A673 (cell line): ENCODE results near the gene SAMD14.

ENCODE experiments used
- EZH2 ChIP-seq: fragments of 200-600 bp; sonication (generic); IDR thresholded peaks from 2 replicates; pipeline ENCODE4 v1.6.1; 2017; ENCODE audit warnings: borderline replicate concordance, low read depth, mild to moderate bottlenecking, mixed read lengths, antibody characterized with exemption, low read length; ENCODE audit not compliant: poor library complexity, severe bottlenecking
- TF ChIP-seq, protein P1 (sequence below): fragments of 300-800, 200-600 bp; sonication (generic); conservative IDR thresholded peaks from 2 replicates; pipeline ENCODE4 v1.5.1; 2017; ENCODE audit warnings: low read depth, mild to moderate bottlenecking, antibody characterized with exemption, low read length, moderate library complexity, mixed read lengths

DNA sequence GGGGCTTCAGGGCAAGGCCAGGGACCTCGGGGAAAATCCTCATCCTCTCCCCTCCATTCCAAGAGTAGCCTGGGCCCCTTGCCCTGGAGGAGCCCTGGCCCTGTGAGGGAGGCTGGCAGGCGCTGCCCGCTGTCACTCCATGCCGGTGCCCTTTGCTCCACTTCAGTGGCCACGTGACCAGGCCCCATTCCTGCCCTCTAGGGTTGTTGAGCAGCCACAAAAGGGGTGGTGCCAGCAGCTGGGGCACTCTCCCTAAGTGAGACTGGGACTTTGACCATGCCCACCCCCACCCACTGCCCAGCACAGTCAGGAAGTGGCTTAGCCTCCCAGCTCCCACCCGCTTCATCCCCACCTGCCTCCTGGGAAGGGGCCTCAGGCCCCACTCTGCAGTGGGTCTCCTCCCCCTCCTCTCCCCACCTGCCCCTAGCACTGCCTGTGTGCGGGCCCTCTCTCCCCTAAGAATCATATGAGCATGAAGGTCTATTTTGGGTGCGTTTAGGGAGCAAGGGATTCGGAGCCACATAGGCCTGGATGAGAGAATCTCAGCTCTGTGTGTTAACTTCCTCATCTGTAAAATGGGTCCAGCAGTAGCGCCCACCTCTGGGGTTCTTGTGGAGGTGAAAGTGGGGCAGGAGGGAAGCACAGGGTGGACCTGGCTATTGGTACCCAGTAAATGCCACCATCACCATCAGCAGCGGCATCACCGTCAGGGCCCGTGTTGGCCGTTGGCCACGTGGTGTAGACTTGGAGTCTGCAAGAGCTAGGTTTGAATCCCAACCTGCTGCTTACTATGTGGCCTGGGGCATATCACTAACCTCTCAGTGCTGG is 27.6 kb downstream of the SAMD14 start:
- TF ChIP-seq, protein P1, sequence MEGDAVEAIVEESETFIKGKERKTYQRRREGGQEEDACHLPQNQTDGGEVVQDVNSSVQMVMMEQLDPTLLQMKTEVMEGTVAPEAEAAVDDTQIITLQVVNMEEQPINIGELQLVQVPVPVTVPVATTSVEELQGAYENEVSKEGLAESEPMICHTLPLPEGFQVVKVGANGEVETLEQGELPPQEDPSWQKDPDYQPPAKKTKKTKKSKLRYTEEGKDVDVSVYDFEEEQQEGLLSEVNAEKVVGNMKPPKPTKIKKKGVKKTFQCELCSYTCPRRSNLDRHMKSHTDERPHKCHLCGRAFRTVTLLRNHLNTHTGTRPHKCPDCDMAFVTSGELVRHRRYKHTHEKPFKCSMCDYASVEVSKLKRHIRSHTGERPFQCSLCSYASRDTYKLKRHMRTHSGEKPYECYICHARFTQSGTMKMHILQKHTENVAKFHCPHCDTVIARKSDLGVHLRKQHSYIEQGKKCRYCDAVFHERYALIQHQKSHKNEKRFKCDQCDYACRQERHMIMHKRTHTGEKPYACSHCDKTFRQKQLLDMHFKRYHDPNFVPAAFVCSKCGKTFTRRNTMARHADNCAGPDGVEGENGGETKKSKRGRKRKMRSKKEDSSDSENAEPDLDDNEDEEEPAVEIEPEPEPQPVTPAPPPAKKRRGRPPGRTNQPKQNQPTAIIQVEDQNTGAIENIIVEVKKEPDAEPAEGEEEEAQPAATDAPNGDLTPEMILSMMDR: no peak
- TF ChIP-seq EZH2: no peak
